ENCODE measurements around the gene CATSPER1. TPM values are rescaled to one million over a fixed set of nuclear protein-coding genes. Genes with fewer than 3 reads are reported as not detected.
A peak's percentile ranks its signal among the peaks of the same experiment; 100 is the strongest.

The CATSPER1 gene
- total RNA-seq, 5 donors from 2014 or later (not counting 1 experiment from before 2014, with no cell fraction given), result not detected

- 92% methylated on average over 5 of the region's 10 CpGs for WGBS (ENCODE audit: insufficient coverage)
- Mint-ChIP-seq H3K36me3 (peaks cover 5% of the 10 kb centered on the region), H3K4me3 (no peak overlapping the region), H3K27me3 (peaks cover 0 to 18% of the 10 kb centered on the region in 2 donors), H3K27ac (no peak overlapping the region), H3K4me1 (peaks cover 0 to 9% (median 6%) of the 10 kb centered on the region in 3 donors), H3K9me3 (no peaks in the 10 kb centered on the region)
- no peak overlapping the region for H3K27ac ChIP-seq (ENCODE audit: low read length)
- H3K9me3 ChIP-seq, result no peaks in the 10 kb centered on the region
- no peak for ATAC-seq (replicated peaks in 1 of 4)
- peaks cover 2 to 28% of the 10 kb centered on the region in 2 experiments for H3K27me3 ChIP-seq (replicated peaks in 1 of 2; ENCODE audit: control insufficient read depth in 2 of 2, extremely low read depth in 1 of 2, insufficient read depth in 2 of 2, low read length in 1 of 2)
- no peak overlapping the region for H3K4me3 ChIP-seq (ENCODE audit: control insufficient read depth in 1 of 2, extremely low read depth in 1 of 2, low read length in 1 of 2)
- no peak for DNase-seq
- ChIA-PET POLR2A (no interaction called here), CTCF (interaction anchor here (0.5 to 0.6 kb wide), 3 partner anchors 16 to 242 kb away, joined by 3 read pairs; no protein-coding TSS in a partner anchor)
- H3K4me1 ChIP-seq (ENCODE audit: control insufficient read depth in 1 of 2, extremely low read depth in 1 of 2, insufficient read depth in 2 of 2, low read length in 2 of 2), result peaks cover 0 to 12% of the 10 kb centered on the region in 2 experiments
- H3K36me3 ChIP-seq (ENCODE audit: control insufficient read depth in 2 of 2, extremely low read depth in 1 of 2, insufficient read depth in 1 of 2, low read length in 1 of 2), result peaks cover 7 to 17% of the 10 kb centered on the region in 2 donors
Observed at GRCh38 chr11:66008468-66009101, 17.7 kb downstream of the CATSPER1 start.

- H3K27ac Mint-ChIP-seq, result no peak overlapping the region
- Histone ChIP-seq H3K4me3 (ENCODE audit: control insufficient read depth in 1 of 2, extremely low read depth in 1 of 2, low read length in 1 of 2) (no peak overlapping the region), H3K27ac (ENCODE audit: low read length) (no peak overlapping the region), H3K9me3 (no peaks in the 10 kb centered on the region), H3K4me1 (ENCODE audit: control insufficient read depth in 1 of 2, extremely low read depth in 1 of 2, insufficient read depth in 2 of 2, low read length in 2 of 2) (peaks cover 0 to 17% of the 10 kb centered on the region in 2 experiments), H3K27me3 (replicated peaks in 1 of 2; ENCODE audit: control insufficient read depth in 2 of 2, extremely low read depth in 1 of 2, insufficient read depth in 2 of 2, low read length in 1 of 2) (peaks cover 2 to 23% of the 10 kb centered on the region in 2 experiments), H3K36me3 (ENCODE audit: control insufficient read depth in 2 of 2, extremely low read depth in 1 of 2, insufficient read depth in 1 of 2, low read length in 1 of 2) (peaks cover 7 to 17% of the 10 kb centered on the region in 2 donors)
- WGBS (ENCODE audit: insufficient coverage), result no CpG with 5 or more reads among the region's 2 CpGs
- peaks cover 0 to 14% of the 10 kb centered on the region in 2 donors for H3K27me3 Mint-ChIP-seq
- H3K4me3 Mint-ChIP-seq, result no peak overlapping the region
- H3K9me3 Mint-ChIP-seq, result no peaks in the 10 kb centered on the region
- DNase-seq, result no peak
- POLR2A ChIA-PET, result no interaction called here
- peaks cover 5% of the 10 kb centered on the region for H3K36me3 Mint-ChIP-seq
- ATAC-seq (replicated peaks in 1 of 4), result no peak
- CTCF ChIA-PET, result interaction anchor here in 1 of 2 donors (0.6 kb wide), 1 partner anchor 16 kb away, joined by 3 read pairs; no protein-coding TSS in a partner anchor
- peaks cover 0 to 14% (median 11%) of the 10 kb centered on the region in 3 donors for H3K4me1 Mint-ChIP-seq
Observed at GRCh38 chr11:66008095-66008467, 18.2 kb downstream of the CATSPER1 start.

GRCh38 chr11:66007201-66007634 lies 19.1 kb downstream of the CATSPER1 start:
- Histone ChIP-seq H3K27ac (ENCODE audit: low read length) (no peak overlapping the region), H3K4me3 (ENCODE audit: control insufficient read depth in 1 of 2, extremely low read depth in 1 of 2, low read length in 1 of 2) (no peak overlapping the region), H3K27me3 (replicated peaks in 1 of 2; ENCODE audit: control insufficient read depth in 2 of 2, extremely low read depth in 1 of 2, insufficient read depth in 2 of 2, low read length in 1 of 2) (peaks cover 2 to 15% of the 10 kb centered on the region in 2 experiments), H3K36me3 (ENCODE audit: control insufficient read depth in 2 of 2, extremely low read depth in 1 of 2, insufficient read depth in 1 of 2, low read length in 1 of 2) (peaks cover 7 to 17% of the 10 kb centered on the region in 2 donors), H3K9me3 (no peaks in the 10 kb centered on the region), H3K4me1 (ENCODE audit: control insufficient read depth in 1 of 2, extremely low read depth in 1 of 2, insufficient read depth in 2 of 2, low read length in 2 of 2) (peaks cover 0 to 19% of the 10 kb centered on the region in 2 experiments)
- Mint-ChIP-seq H3K36me3 (peaks cover 6% of the 10 kb centered on the region), H3K9me3 (no peaks in the 10 kb centered on the region), H3K27me3 (peaks cover 0 to 9% of the 10 kb centered on the region in 2 donors), H3K4me3 (no peak overlapping the region), H3K4me1 (peaks cover 4 to 20% (median 17%) of the 10 kb centered on the region in 3 donors), H3K27ac (no peak overlapping the region)
- 31% methylated on average over 3 of the region's 5 CpGs for WGBS (ENCODE audit: insufficient coverage)
- no peak for DNase-seq
- ATAC-seq (replicated peaks in 1 of 4), result no peak
- CTCF ChIA-PET, result no interaction called here
- POLR2A ChIA-PET, result no interaction called here

GRCh38 chr11:66006891-66007176 lies 19.4 kb downstream of the CATSPER1 start:
- ChIA-PET POLR2A (no interaction called here), CTCF (no interaction called here)
- Mint-ChIP-seq H3K27ac (peak overlapping the region in 1 of 2 donors; percentile 16), H3K36me3 (peaks cover 10% of the 10 kb centered on the region), H3K9me3 (no peaks in the 10 kb centered on the region), H3K4me3 (no peak overlapping the region), H3K4me1 (peaks cover 8 to 24% (median 21%) of the 10 kb centered on the region in 3 donors), H3K27me3 (peaks cover 0 to 9% of the 10 kb centered on the region in 2 donors)
- no peak overlapping the region for H3K27ac ChIP-seq (ENCODE audit: low read length)
- DNase-seq, result no peak
- peaks cover 7 to 17% of the 10 kb centered on the region in 2 donors for H3K36me3 ChIP-seq (ENCODE audit: control insufficient read depth in 2 of 2, extremely low read depth in 1 of 2, insufficient read depth in 1 of 2, low read length in 1 of 2)
- H3K9me3 ChIP-seq, result no peaks in the 10 kb centered on the region
- peaks cover 0 to 15% of the 10 kb centered on the region in 2 experiments for H3K4me1 ChIP-seq (ENCODE audit: control insufficient read depth in 1 of 2, extremely low read depth in 1 of 2, insufficient read depth in 2 of 2, low read length in 2 of 2)
- H3K27me3 ChIP-seq (replicated peaks in 1 of 2; ENCODE audit: control insufficient read depth in 2 of 2, extremely low read depth in 1 of 2, insufficient read depth in 2 of 2, low read length in 1 of 2), result peaks cover 2 to 12% of the 10 kb centered on the region in 2 experiments
- WGBS (ENCODE audit: insufficient coverage), result 100% methylated on average over 2 of the region's 4 CpGs
- H3K4me3 ChIP-seq (ENCODE audit: control insufficient read depth in 1 of 2, extremely low read depth in 1 of 2, low read length in 1 of 2), result no peak overlapping the region
- no peak for ATAC-seq (replicated peaks in 1 of 4)

- H3K4me1 Mint-ChIP-seq, result peaks cover 10 to 26% (median 25%) of the 10 kb centered on the region in 3 donors
- Histone ChIP-seq H3K36me3 (ENCODE audit: control insufficient read depth in 2 of 2, extremely low read depth in 1 of 2, insufficient read depth in 1 of 2, low read length in 1 of 2) (peaks cover 7 to 17% of the 10 kb centered on the region in 2 donors), H3K9me3 (no peaks in the 10 kb centered on the region), H3K27ac (ENCODE audit: low read length) (no peak overlapping the region), H3K4me3 (ENCODE audit: control insufficient read depth in 1 of 2, extremely low read depth in 1 of 2, low read length in 1 of 2) (no peak overlapping the region), H3K27me3 (replicated peaks in 1 of 2; ENCODE audit: control insufficient read depth in 2 of 2, extremely low read depth in 1 of 2, insufficient read depth in 2 of 2, low read length in 1 of 2) (peaks cover under 1 to 8% of the 10 kb centered on the region in 2 experiments), H3K4me1 (ENCODE audit: control insufficient read depth in 1 of 2, extremely low read depth in 1 of 2, insufficient read depth in 2 of 2, low read length in 2 of 2) (peaks cover 2 to 11% of the 10 kb centered on the region in 2 experiments)
- no peak overlapping the region for H3K27ac Mint-ChIP-seq
- peaks cover 11% of the 10 kb centered on the region for H3K36me3 Mint-ChIP-seq
- WGBS (ENCODE audit: insufficient coverage), result 94% methylated on average over 10 of the region's 13 CpGs
- POLR2A ChIA-PET, result no interaction called here
- DNase-seq (no peak), ATAC-seq (replicated peaks in 1 of 4) (no peak)
- no peaks in the 10 kb centered on the region for H3K9me3 Mint-ChIP-seq
- CTCF ChIA-PET, result no interaction called here
- no peak overlapping the region for H3K4me3 Mint-ChIP-seq
- H3K27me3 Mint-ChIP-seq, result peaks cover 0 to 6% of the 10 kb centered on the region in 2 donors
Observed at GRCh38 chr11:66006134-66006890, 20.0 kb downstream of the CATSPER1 start.

- Histone ChIP-seq H3K4me3 (ENCODE audit: control insufficient read depth in 1 of 2, extremely low read depth in 1 of 2, low read length in 1 of 2) (no peak overlapping the region), H3K36me3 (ENCODE audit: control insufficient read depth in 2 of 2, extremely low read depth in 1 of 2, insufficient read depth in 1 of 2, low read length in 1 of 2) (peaks cover 13 to 31% of the 10 kb centered on the region in 2 donors), H3K27me3 (replicated peaks in 1 of 2; ENCODE audit: control insufficient read depth in 2 of 2, extremely low read depth in 1 of 2, insufficient read depth in 2 of 2, low read length in 1 of 2) (no peaks in the 10 kb centered on the region), H3K4me1 (ENCODE audit: control insufficient read depth in 1 of 2, extremely low read depth in 1 of 2, insufficient read depth in 2 of 2, low read length in 2 of 2) (peaks cover 5 to 27% of the 10 kb centered on the region in 2 experiments), H3K9me3 (no peaks in the 10 kb centered on the region), H3K27ac (ENCODE audit: low read length) (no peak overlapping the region)
- no peaks in the 10 kb centered on the region for H3K27me3 Mint-ChIP-seq
- H3K4me3 Mint-ChIP-seq, result peak overlapping the region; percentile 44 to 95 (median 47)
- peaks cover 15 to 43% (median 42%) of the 10 kb centered on the region in 3 donors for H3K4me1 Mint-ChIP-seq
- no peaks in the 10 kb centered on the region for H3K9me3 Mint-ChIP-seq
- H3K27ac Mint-ChIP-seq, result peak overlapping the region; percentile 8 to 28
- CTCF ChIA-PET, result no interaction called here
- WGBS (ENCODE audit: insufficient coverage), result 25% methylated on average over 1 of the region's 4 CpGs
- peaks cover 19% of the 10 kb centered on the region for H3K36me3 Mint-ChIP-seq
- DNase-seq (no peak), ATAC-seq (replicated peaks in 1 of 4) (no peak)
- POLR2A ChIA-PET, result no interaction called here
Observed at GRCh38 chr11:66004186-66004585, 22.1 kb downstream of the CATSPER1 start.

Data from T-cell (primary cell).